ENCODE data around the gene DUSP22. TPM values are rescaled to one million over a fixed set of nuclear protein-coding genes. Genes with fewer than 3 reads are reported as not detected.

Gene DUSP22
- total and polyA plus RNA-seq, 9 of the 15 experiments (the other 6 are each of a cell fraction or from before 2014, with no cell fraction given) = 9.3 to 19.4 (median 11.8) TPM

DNA sequence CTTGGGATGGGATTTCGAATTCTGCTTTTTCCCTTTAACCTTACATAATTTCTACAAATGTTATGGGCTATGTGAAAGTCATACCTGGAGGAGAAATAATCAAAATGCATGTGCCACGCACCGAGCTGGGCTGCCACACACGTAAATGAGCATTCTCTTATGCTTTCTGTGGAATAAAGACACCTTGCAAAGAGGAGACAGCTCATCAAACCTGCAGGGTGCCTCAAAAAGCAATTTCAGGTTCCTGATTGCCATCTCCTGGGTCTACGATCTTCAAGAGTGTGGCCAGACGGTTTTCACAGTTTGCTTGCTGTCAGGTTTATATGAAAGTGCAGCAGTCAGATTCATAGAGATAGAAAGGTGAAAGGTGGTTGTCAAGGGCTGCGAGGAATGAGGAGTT, 36.6 kb downstream of the DUSP22 start (continued):
- TF ChIP-seq, protein P1, sequence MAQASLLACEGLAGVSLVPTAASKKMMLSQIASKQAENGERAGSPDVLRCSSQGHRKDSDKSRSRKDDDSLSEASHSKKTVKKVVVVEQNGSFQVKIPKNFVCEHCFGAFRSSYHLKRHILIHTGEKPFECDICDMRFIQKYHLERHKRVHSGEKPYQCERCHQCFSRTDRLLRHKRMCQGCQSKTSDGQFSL (CRISPR knock-in tag; IDR thresholded peaks at IDR 0.05) = no peak
- TF ChIP-seq, protein P1 (tag; IDR thresholded peaks at IDR 0.05) = no peak
- no peak for TF ChIP-seq ZNF444 (CRISPR knock-in tag; IDR thresholded peaks at IDR 0.05)
- no peak for TF ChIP-seq MEIS2 (IDR thresholded peaks at IDR 0.05; ENCODE audit: partially characterized antibody)
- no peak for TF ChIP-seq NR2C2 (CRISPR knock-in tag; IDR thresholded peaks at IDR 0.05)
- TF ChIP-seq NR2C2 (tag; IDR thresholded peaks at IDR 0.05) = no peak
- no peak for TF ChIP-seq GTF2A2 (tag; IDR thresholded peaks at IDR 0.05)
- TF ChIP-seq ZNF699 (CRISPR knock-in tag; IDR thresholded peaks at IDR 0.05; ENCODE audit: insufficient replicate concordance) = no peak

DNA sequence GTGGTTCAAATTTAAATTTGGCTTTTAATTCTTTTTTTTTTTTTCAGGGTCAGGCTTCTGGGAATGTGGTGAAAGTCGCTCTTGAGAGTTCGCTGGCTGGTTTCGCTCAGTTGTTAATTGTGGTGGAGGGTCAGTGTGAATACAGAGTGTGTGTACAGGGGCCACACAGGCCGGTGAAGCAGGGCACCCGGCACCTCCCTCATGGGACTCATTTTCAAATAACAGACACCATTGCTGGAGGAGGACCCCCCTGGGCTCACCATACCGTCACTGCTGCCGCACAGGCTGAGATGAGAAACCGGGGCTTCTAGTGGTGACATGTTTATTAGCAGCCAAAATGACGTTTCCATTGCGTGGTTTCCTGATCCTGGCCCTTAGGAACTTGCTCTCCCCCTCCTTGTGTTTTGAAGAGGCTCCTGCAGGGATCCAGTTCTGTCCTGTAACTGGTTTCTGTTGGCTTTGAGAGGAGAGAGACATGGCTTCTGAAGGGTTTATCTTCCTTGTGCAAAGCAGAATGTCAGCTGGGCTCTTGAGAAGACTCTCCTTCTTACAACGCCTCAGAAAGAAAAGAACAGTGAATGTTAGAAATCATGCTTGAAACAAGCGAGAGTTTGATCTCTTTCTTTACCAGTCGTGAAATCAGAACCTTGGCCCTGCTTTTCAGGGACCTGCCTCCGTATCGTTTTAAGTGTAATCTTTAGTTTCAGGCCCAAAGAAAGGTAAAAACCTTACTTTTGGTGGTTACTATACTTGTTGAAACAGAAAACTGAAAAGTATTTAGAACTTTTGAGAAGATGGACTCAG, 37.8 kb downstream of the DUSP22 start:
- H3K9ac ChIP-seq (ENCODE audit: insufficient read depth in 1 of 2, low read depth in 2 of 2, low read length in 2 of 2) = no peak overlapping the region
- 21% methylated on average over 15 of the region's 15 CpGs for WGBS (ENCODE audit: insufficient coverage, low coverage, missing lambda C conversion rate)
- H3K27ac ChIP-seq (ENCODE audit: extremely low read depth, low read depth, low read length) = no peak overlapping the region
- H3K4me1 ChIP-seq (replicated peaks in 1 of 2; ENCODE audit: control insufficient read depth in 2 of 2, insufficient read depth in 2 of 2, low read length in 2 of 2) = peaks cover 4 to 5% of the 10 kb centered on the region in 2 experiments; a peak in 2 of 5 replicates
- FAIRE-seq (no peak), ATAC-seq (peak; percentile 82), DNase-seq (ENCODE audit: extremely low read depth in 1 of 4, low spot score in 3 of 4) (peak; percentile 39 to 65 (median 56))
- no peaks in the 10 kb centered on the region for H3K36me3 ChIP-seq (ENCODE audit: control insufficient read depth, insufficient read depth, low read length)
- H3K79me2 ChIP-seq (ENCODE audit: control insufficient read depth, insufficient read depth, low read length) = no peaks in the 10 kb centered on the region
- no peak overlapping the region for H3K4me3 ChIP-seq
- ChIA-PET POLR2A (interaction anchor here (0.6 to 2.3 kb wide), 2 partner anchors 10 to 115 kb away, joined by 3 to 10 read pairs; no protein-coding TSS in a partner anchor), CTCF (ENCODE audit: low intra/inter-chr PET ratio) (no interaction called here)
- H3K9me1 ChIP-seq (ENCODE audit: control insufficient read depth, insufficient read depth, low read length) = no peaks in the 10 kb centered on the region
- no TSS peak for BruUV-seq (replicated peaks)
- H2AFZ ChIP-seq (ENCODE audit: low read depth, low read length) = 0 out of 2 replicates have a peak overlapping the region, but pooled peaks have one; percentile 5
- peaks cover 3 to 20% of the 10 kb centered on the region in 2 experiments; a peak in 3 of 5 replicates for H3K27me3 ChIP-seq (ENCODE audit: control insufficient read depth in 2 of 2, insufficient read depth in 2 of 2, low read length in 2 of 2)
- intact Hi-C loops (cut with micrococcal nuclease) (no loop called here), in situ Hi-C loops (cut with MboI) (no loop called here)
- peaks cover 30% of the 10 kb centered on the region for H4K20me1 ChIP-seq (replicated peaks; ENCODE audit: control insufficient read depth, insufficient read depth, low read length)
- H3K9me3 ChIP-seq (replicated peaks; ENCODE audit: control insufficient read depth, insufficient read depth, low read depth, low read length) = no peaks in the 10 kb centered on the region
- no peak overlapping the region for H3K4me2 ChIP-seq (ENCODE audit: insufficient read depth, low read length)
- TF ChIP-seq CXXC5 (CRISPR knock-in tag; IDR thresholded peaks at IDR 0.05) = 0 out of 2 replicates have a peak, but pooled peaks have one; percentile 10
- peak; percentile 82 for TF ChIP-seq CREM (IDR thresholded peaks at IDR 0.05; ENCODE audit: low read depth)
- TF ChIP-seq, protein P2, sequence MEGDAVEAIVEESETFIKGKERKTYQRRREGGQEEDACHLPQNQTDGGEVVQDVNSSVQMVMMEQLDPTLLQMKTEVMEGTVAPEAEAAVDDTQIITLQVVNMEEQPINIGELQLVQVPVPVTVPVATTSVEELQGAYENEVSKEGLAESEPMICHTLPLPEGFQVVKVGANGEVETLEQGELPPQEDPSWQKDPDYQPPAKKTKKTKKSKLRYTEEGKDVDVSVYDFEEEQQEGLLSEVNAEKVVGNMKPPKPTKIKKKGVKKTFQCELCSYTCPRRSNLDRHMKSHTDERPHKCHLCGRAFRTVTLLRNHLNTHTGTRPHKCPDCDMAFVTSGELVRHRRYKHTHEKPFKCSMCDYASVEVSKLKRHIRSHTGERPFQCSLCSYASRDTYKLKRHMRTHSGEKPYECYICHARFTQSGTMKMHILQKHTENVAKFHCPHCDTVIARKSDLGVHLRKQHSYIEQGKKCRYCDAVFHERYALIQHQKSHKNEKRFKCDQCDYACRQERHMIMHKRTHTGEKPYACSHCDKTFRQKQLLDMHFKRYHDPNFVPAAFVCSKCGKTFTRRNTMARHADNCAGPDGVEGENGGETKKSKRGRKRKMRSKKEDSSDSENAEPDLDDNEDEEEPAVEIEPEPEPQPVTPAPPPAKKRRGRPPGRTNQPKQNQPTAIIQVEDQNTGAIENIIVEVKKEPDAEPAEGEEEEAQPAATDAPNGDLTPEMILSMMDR (IDR thresholded peaks at IDR 0.05 in 2 of 3, conservative IDR thresholded peaks at IDR 0.05 in 1 of 3; ENCODE audit: insufficient read depth in 2 of 3, low read depth in 1 of 3, low read length in 3 of 3) = peak in 2 of 3 experiments; percentile 26 to 27; a peak in 1 of 6 replicates
- TF ChIP-seq, protein P3, sequence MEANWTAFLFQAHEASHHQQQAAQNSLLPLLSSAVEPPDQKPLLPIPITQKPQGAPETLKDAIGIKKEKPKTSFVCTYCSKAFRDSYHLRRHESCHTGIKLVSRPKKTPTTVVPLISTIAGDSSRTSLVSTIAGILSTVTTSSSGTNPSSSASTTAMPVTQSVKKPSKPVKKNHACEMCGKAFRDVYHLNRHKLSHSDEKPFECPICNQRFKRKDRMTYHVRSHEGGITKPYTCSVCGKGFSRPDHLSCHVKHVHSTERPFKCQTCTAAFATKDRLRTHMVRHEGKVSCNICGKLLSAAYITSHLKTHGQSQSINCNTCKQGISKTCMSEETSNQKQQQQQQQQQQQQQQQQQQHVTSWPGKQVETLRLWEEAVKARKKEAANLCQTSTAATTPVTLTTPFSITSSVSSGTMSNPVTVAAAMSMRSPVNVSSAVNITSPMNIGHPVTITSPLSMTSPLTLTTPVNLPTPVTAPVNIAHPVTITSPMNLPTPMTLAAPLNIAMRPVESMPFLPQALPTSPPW (CRISPR knock-in tag; IDR thresholded peaks at IDR 0.05) = peak; percentile 67
- peak; percentile 66 for TF ChIP-seq CREB1 (IDR thresholded peaks at IDR 0.05)
- no peak for TF ChIP-seq CREB1 (CRISPR knock-in tag; IDR thresholded peaks at IDR 0.05)
